Activated CD4-positive, alpha-beta T cell treated with anti-CD3 and anti-CD28 coated beads, Interleukin-2, amount 50 U/mL, for 4 hours (primary cell): ENCODE results near the gene ASTN2.

ENCODE experiments used
- DNase-seq, 2 experiments: peaks; one replicate each; pipeline ENCODE4 v3.0.0-alpha.2; 2020

The ASTN2 gene

DNA sequence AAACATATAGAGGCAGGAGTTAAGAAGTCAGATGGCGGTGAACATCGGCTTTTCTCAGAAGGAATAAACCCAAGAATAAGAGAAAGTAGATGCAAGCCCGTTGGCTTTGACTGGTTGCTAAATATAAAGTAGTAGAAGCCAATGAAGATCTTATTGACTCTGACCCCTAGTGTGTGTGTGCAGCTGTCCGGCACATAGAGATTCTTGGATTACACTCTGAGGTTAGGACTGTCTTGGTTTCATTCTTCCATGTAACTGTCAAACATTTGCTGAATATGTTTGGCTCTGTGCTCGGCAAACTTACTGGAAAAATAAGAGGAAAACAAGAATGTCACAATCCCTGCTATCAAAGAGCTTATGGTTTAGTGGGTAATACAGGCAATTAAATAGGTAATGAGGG, 54.9 kb downstream of the ASTN2 start:
- DNase-seq: no peak

DNA sequence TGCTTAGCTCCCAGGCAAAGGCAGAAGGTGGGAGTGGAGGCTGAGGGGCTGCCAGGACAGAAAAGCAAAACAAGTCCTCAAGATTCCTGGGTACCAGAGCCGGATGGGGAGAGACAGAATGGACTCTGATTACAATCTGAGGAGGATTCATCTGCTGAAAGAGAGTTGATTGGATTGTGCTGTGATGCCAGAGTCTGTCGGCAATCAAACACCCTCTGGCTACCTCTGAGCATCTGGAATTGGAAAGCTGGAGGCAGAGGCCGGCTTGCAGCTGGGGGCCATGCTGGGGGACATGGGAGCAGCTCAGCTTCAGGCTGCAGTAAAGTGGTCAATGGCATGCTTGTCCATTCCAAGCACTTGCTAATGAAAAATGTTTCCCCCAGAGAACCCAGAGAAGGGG, 59.3 kb downstream of the ASTN2 start:
- no peak for DNase-seq

GRCh38 chr9:117354997-117355396, 59.9 kb downstream of the ASTN2 start:
- no peak for DNase-seq

DNA sequence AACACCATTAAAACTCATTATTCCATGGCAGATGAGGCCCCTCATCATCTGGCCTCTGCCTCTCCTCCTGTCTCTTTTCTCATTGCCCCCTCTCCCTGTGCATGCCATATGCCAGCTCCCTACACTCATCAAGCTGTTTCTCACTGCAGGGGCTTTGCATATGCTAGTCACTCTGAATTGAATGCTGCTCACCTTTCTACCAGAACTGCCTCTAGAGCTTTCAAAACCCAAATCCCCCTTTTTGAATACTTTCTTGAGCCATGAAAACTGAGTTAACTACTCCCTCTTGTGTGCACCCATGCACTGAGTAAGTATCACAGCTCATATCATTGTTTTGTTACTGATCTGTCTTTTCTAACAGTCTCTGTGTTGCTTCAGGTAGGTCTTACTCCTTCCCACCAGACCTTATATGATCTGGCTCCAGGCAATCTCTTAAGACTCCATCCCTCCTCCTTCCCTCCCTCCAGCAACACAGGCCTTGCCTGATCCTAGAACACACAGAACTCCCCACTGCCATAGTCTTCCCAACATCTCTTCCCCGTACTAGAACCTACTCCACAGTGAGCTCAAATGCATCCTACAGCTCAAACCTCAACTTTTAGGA, 60.5 kb downstream of the ASTN2 start:
- DNase-seq: no peak

GRCh38 chr9:117344892-117345660, 69.8 kb downstream of the ASTN2 start:
- no peak for DNase-seq

DNA sequence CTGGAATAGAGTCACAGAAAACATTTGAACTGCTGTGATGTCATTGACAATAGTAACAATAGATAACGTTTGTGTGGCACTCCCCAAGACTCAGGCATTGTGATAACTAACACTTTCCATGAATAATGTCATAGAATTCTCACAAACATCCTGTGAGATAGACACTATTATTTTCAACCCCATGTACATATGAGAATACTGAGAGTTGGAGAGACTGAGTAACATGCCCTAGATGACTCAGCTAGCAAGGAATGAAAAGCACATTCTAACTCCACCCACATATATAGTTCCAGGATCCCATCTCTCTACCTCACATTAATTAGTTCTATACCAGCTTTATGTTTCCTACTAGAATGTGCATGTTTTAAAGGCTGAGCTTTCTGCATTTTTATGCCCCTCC, 71.4 kb downstream of the ASTN2 start:
- DNase-seq: no peak

GRCh38 chr9:117341151-117341550, 73.7 kb downstream of the ASTN2 start:
- no peak for DNase-seq

- no peak for DNase-seq
Measured at GRCh38 chr9:117340422-117340821, 74.4 kb downstream of the ASTN2 start.

GRCh38 chr9:117335837-117336433, 78.9 kb downstream of the ASTN2 start:
- no peak for DNase-seq

GRCh38 chr9:117334101-117334500, 80.8 kb downstream of the ASTN2 start:
- no peak for DNase-seq

DNA sequence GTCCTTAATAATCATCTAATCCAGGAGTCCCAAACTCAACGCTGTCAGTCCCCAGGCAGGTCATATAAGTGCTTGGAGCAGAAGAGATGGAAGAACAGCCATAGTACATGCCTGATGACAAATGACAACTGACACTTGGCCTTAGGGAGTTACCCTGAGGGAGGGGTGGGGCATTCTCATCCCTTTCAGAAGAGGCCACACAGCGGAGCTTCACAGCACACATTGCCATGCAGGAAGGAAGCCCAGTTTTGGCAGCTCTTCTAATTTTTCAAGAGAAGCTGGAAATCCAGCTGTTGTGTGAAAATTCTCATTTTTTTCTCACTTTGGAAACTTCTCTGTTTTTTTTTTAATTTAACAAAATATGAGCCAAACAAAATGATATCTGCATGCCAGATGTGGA, 89.0 kb downstream of the ASTN2 start:
- DNase-seq: no peak

DNA sequence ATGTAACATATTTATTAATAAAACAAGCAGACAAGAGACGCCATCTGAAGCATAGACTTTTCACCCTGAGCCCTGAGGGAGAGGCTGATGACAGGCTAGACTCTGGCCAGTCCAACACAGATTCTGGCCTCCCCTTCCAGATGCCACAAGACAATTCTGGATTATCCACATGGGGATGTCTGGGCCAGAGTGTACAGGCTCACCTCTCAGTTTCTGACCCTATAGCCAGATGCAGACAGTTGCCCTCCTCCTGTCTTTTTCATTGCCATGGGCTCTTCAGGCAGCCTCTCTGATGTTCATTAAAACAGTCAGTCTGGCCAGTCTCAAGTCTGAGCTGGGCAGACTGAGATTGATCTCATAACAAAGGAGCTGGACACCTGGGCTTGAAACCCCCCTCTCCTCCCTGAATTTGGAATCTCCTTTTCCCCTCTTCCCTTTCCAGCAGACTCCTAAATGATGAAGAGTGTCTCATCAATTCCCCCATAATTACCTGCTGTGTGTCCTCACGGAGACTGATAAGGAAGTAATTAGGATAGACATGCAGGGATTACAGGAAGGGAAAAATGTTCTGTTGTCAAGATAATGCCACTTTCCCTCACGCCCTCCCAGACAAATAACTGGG, 89.6 kb downstream of the ASTN2 start:
- no peak for DNase-seq

DNA sequence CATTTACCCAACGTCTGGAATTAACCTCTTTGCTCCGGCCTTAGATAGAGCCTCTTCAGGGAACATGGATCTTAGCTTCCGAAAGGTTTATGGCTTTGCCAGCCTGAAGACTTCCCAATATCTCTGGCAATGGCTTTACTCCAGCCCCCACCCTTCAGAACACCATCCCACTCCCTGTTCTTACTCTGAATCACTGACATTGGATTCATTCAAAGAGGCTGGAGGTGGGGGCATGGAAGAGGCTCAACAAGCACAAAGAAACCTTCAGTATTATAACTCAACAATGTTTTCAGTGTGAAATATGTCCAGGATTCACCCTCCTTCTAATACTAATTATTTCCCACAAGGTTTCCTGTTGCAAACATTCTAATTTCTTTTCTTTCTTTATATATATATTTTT, 91.5 kb downstream of the ASTN2 start:
- no peak for DNase-seq

GRCh38 chr9:117317192-117317591, 97.7 kb downstream of the ASTN2 start:
- no peak for DNase-seq

GRCh38 chr9:117315236-117315635, 99.6 kb downstream of the ASTN2 start:
- DNase-seq: no peak

DNA sequence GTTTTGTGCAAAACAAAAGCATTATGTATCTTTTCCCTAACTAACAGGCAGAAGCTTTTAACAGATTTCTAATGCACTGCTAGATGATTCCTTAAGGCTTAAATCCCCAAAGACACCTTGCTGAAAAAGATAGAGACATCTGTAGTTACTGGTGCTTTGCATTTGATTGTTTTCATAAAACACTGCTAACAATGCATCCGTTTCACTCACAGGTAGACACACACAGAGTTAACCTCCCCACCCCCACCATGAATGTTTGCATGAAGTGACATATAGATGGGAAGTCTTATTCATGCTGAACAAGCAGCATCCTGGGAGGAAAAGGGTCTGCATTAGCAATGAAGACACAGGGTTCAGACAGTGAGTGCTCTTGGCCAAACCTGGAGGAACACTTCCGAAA, 100.9 kb downstream of the ASTN2 start:
- no peak for DNase-seq

GRCh38 chr9:117307701-117308100, 107.2 kb downstream of the ASTN2 start:
- DNase-seq: no peak

- DNase-seq: no peak
Measured at GRCh38 chr9:117306032-117306431, 108.8 kb downstream of the ASTN2 start.

- no peak for DNase-seq
Measured at GRCh38 chr9:117305454-117305853, 109.4 kb downstream of the ASTN2 start.

DNA sequence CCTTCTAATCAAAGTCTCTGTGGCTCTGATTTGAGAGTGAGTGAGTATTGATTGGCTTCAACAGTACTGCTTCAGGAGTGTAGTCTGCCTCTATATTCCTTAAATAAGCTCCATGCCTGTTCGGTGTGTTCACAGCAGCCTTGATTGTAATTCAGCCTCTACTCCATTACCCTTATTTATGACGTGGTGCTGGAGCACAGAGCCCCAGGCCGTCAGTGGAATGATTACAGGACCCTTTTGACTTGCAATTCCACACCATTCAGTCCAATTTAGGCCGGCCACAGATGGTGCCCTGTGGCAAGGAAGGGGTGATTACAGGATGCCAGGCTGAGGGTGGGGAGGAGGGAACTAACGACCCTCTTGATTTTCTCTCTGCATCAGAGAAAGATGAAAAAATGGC, 110.3 kb downstream of the ASTN2 start:
- DNase-seq: no peak

DNA sequence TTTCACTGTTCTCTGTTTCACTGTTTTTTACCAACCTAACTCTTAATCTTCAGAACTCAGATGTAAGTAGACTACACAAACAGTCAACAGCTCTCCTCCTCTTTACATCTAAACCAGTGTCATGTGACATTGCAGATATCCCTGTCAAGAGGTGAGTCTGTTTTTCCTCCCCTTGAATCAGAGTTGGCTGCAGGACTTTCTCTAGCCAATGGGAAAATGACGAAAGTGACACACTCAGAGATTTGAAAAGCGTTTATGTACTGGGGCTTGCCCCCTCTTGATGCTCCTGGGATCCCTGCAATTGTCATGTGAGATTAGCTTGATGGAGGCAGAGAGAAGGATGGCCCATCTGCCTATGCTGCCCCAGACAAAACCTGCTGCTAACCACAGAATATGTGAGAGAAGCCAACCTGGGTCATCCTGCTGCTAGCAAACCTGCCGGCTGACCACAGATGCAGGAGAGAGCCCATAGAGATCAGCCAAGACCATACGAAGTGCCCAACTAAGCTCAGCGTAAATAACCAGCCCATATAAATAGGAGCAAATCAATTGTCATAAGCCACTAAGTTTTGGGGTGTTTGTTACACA, 111.1 kb downstream of the ASTN2 start:
- no peak for DNase-seq

DNA sequence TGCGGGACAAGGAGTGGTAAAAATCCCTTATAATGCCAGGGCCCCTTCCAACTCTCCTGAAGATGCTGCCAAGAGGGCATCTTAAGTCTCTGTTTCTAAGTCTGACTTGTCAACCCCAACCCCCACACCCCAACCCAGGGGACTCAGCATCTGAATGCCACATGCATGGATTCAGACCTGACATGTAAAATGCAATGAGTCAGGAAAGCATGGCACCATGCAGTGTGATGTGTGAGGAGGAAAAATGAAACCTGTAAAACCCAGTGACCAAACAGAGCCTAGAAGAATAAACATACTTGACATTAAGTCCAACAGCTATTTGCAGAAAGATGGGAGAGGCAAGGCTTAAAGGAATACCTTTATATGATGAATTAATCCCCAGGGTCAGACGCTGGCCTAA, 112.4 kb downstream of the ASTN2 start:
- DNase-seq: no peak

- DNase-seq: no peak
Measured at GRCh38 chr9:117300371-117301110, 114.3 kb downstream of the ASTN2 start.
